MM.1S (cell line): ENCODE data around the gene TMTC2.

Experiments
- DNase-seq: peaks from one replicate; pipeline ENCODE4 v3.0.0-alpha.2; 2015
- H2AFZ ChIP-seq: fragments of 300-600 bp; sonication (generic); 2 replicates; pipeline ENCODE4 v1.6.0; 2016; ENCODE audit warnings: antibody characterized with exemption, low read length
- H3F3A ChIP-seq: fragments of 300-600 bp; sonication (generic); 2 replicates; pipeline ENCODE4 v1.6.1; 2016; ENCODE audit warnings: mild to moderate bottlenecking, antibody characterized with exemption, low read length, moderate library complexity, mixed read lengths; ENCODE audit not compliant: insufficient read depth
- H3K27ac ChIP-seq: fragments of 300-600 bp; sonication (generic); 2 replicates; pipeline ENCODE4 v1.5.1; 2016; ENCODE audit warnings: mild to moderate bottlenecking, low read length
- H3K27me3 ChIP-seq: fragments of 300-600 bp; sonication (generic); replicated peaks from 2 replicates; pipeline ENCODE4 v1.6.0; 2016; ENCODE audit warnings: low read length; ENCODE audit not compliant: insufficient read depth
- H3K36me3 ChIP-seq: fragments of 300-600 bp; sonication (generic); replicated peaks from 2 replicates; pipeline ENCODE4 v1.6.1; 2016; ENCODE audit warnings: mild to moderate bottlenecking, low read length, mixed read lengths; ENCODE audit not compliant: insufficient read depth
- H3K4me1 ChIP-seq: fragments of 300-600 bp; sonication (generic); 2 replicates; pipeline ENCODE4 v1.6.1; 2016; ENCODE audit warnings: low read length, mixed read lengths
- H3K4me2 ChIP-seq: fragments of 300-600 bp; sonication (generic); 2 replicates; pipeline ENCODE4 v1.6.0; 2016; ENCODE audit warnings: low read depth, low read length
- H3K4me3 ChIP-seq: fragments of 300-600 bp; sonication (generic); 2 replicates; pipeline ENCODE4 v1.5.1; 2016; ENCODE audit warnings: low read length, mixed read lengths
- H3K79me2 ChIP-seq: fragments of 300-600 bp; sonication (generic); 2 replicates; pipeline ENCODE4 v1.6.1; 2016; ENCODE audit warnings: mixed run types, low read length, mixed read lengths
- H3K9ac ChIP-seq: fragments of 300-600 bp; sonication (generic); 2 replicates; pipeline ENCODE4 v1.6.1; 2016; ENCODE audit warnings: low read length, mixed read lengths
- H3K9me2 ChIP-seq: fragments of 300-600 bp; sonication (generic); replicated peaks from 2 replicates; pipeline ENCODE4 v1.6.1; 2016; ENCODE audit warnings: mild to moderate bottlenecking, low read length, mixed read lengths; ENCODE audit not compliant: insufficient read depth
- H3K9me3 ChIP-seq: fragments of 300-600 bp; sonication (generic); replicated peaks from 2 replicates; pipeline ENCODE4 v1.6.1; 2016; ENCODE audit warnings: mild to moderate bottlenecking, low read length, mixed read lengths; ENCODE audit not compliant: insufficient read depth
- H4K20me1 ChIP-seq: fragments of 300-600 bp; sonication (generic); 2 replicates; pipeline ENCODE4 v1.6.1; 2016; ENCODE audit warnings: mild to moderate bottlenecking, low read length, moderate library complexity, mixed read lengths; ENCODE audit not compliant: insufficient read depth
- CTCF ChIP-seq: fragments of 300-600 bp; sonication (generic); IDR thresholded peaks from 2 replicates; pipeline ENCODE4 v1.5.1; 2016; ENCODE audit warnings: antibody characterized with exemption, low read length, mixed read lengths
- EZH2 ChIP-seq: fragments of 300-600 bp; sonication (generic); optimal IDR thresholded peaks from 2 replicates; pipeline ENCODE3; 2017; ENCODE audit warnings: low read depth, mild to moderate bottlenecking, antibody characterized with exemption, low read length, mixed read lengths
- EZH2phosphoT487 ChIP-seq: fragments of 300-600 bp; sonication (generic); IDR thresholded peaks from 2 replicates; pipeline ENCODE4 v1.6.1; 2018; ENCODE audit warnings: antibody characterized with exemption, low read length

Gene TMTC2

DNA sequence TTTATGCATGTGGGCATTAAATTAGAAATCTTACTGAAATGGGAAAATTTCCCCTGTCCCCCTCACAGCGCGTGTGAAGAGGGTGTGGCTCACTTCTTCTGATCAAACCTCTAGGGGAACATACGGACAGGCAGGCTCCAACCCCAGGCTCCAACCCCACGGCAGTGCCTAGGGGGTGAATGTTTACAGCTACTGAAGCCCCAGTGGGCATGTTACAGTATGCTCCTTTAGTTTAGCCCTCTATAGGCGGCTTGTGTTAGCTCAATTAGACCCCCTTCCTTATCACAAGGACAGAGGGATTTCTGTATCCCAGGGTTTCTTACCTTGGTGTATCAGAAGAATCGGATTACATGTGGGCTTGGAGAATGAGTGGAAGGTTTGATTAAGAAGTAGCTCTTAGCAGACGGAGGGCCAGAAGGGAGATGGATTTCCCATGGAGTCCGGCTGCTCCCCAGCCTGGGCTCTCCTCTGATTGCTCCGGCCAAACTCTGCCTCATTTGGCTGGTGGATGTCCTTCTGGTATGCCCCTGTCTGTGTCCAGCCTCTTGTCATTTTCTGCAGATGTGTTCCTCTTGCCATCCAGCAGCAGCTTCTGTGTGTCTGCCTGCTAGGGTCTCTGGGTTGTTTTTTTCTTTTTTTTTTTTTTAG is 223.7 kb downstream of the TMTC2 start:
- H3K4me3 ChIP-seq: no peak overlapping the region
- H3K79me2 ChIP-seq: no peaks in the 10 kb centered on the region
- DNase-seq: no peak
- H3K27ac ChIP-seq: no peak overlapping the region
- no peak overlapping the region for H3K4me2 ChIP-seq
- no peaks in the 10 kb centered on the region for H4K20me1 ChIP-seq
- TF ChIP-seq EZH2phosphoT487: no peak
- no peak for TF ChIP-seq EZH2
- no peak for TF ChIP-seq CTCF
- no peaks in the 10 kb centered on the region for H3K27me3 ChIP-seq
- no peaks in the 10 kb centered on the region for H3K36me3 ChIP-seq
- H3K9ac ChIP-seq: no peak overlapping the region
- no peaks in the 10 kb centered on the region for H3K9me3 ChIP-seq
- H3F3A ChIP-seq: no peaks in the 10 kb centered on the region
- H3K4me1 ChIP-seq: no peaks in the 10 kb centered on the region
- H3K9me2 ChIP-seq: no peaks in the 10 kb centered on the region
- H2AFZ ChIP-seq: no peak overlapping the region

GRCh38 chr12:82912406-82912805 is 225.7 kb downstream of the TMTC2 start:
- TF ChIP-seq CTCF (no peak), EZH2phosphoT487 (no peak), EZH2 (no peak)
- H4K20me1 ChIP-seq: no peaks in the 10 kb centered on the region
- no peak for DNase-seq
- no peak overlapping the region for H2AFZ ChIP-seq
- no peaks in the 10 kb centered on the region for H3K36me3 ChIP-seq
- no peak overlapping the region for H3K9ac ChIP-seq
- H3F3A ChIP-seq: no peaks in the 10 kb centered on the region
- H3K4me3 ChIP-seq: no peak overlapping the region
- H3K27ac ChIP-seq: no peak overlapping the region
- no peak overlapping the region for H3K4me2 ChIP-seq
- no peaks in the 10 kb centered on the region for H3K9me2 ChIP-seq
- H3K27me3 ChIP-seq: no peaks in the 10 kb centered on the region
- H3K4me1 ChIP-seq: no peaks in the 10 kb centered on the region
- no peaks in the 10 kb centered on the region for H3K9me3 ChIP-seq
- H3K79me2 ChIP-seq: no peaks in the 10 kb centered on the region

DNA sequence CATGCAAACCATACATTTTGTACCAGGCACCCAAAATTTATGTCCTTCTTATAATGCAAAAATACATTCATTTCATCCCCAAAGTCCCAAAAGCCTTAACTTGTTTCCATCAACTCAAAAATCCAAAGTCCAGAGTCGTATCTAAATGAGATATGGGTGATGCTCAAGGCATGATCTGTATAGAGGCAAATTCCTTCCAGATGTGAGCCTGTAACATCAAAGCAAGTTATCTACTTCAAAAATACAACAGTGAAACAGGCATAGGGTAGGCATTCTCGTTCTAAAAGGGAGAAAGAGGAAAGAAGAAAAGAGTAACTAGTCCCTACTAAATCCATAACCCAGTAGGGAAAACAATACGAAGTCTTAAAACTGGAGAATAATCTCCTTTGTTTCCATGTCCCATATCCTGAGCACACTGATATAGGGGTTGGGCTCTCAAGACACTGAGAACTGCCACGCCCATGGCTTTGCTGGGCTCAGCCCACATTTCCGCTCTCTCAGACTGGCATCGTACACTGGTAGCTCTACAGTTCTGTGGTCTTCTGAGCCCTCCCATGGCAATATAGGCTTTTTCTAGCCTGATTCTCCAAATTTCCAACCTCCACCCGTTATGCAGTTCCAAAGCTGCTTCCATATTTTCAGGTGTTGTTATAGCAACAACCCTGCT is 232.8 kb downstream of the TMTC2 start:
- H2AFZ ChIP-seq: no peak overlapping the region
- no peak overlapping the region for H3K4me3 ChIP-seq
- no peaks in the 10 kb centered on the region for H3K9me3 ChIP-seq
- TF ChIP-seq CTCF: no peak
- no peak for TF ChIP-seq EZH2
- TF ChIP-seq EZH2phosphoT487: no peak
- no peaks in the 10 kb centered on the region for H3K27me3 ChIP-seq
- H3K36me3 ChIP-seq: no peaks in the 10 kb centered on the region
- H3F3A ChIP-seq: no peaks in the 10 kb centered on the region
- no peak overlapping the region for H3K27ac ChIP-seq
- no peaks in the 10 kb centered on the region for H3K79me2 ChIP-seq
- H3K9ac ChIP-seq: no peak overlapping the region
- no peaks in the 10 kb centered on the region; the same call in 1 of the 2 replicates for H4K20me1 ChIP-seq
- H3K9me2 ChIP-seq: no peaks in the 10 kb centered on the region
- DNase-seq: no peak
- no peaks in the 10 kb centered on the region for H3K4me1 ChIP-seq
- H3K4me2 ChIP-seq: no peak overlapping the region
